Stimulated activated CD8-positive, alpha-beta memory T cell treated with anti-CD3 and anti-CD28 coated beads, Interleukin-12 subunit alpha, Interleukin-12 subunit beta, amount 100 ng/mL, for 24 hours (primary cell): ENCODE measurements around the gene HOXD3.

ENCODE experiments used
- DNase-seq: peaks from one replicate; pipeline ENCODE4 v3.0.0-alpha.2; 2020; ENCODE audit errors: extremely low read depth

The HOXD3 gene

DNA sequence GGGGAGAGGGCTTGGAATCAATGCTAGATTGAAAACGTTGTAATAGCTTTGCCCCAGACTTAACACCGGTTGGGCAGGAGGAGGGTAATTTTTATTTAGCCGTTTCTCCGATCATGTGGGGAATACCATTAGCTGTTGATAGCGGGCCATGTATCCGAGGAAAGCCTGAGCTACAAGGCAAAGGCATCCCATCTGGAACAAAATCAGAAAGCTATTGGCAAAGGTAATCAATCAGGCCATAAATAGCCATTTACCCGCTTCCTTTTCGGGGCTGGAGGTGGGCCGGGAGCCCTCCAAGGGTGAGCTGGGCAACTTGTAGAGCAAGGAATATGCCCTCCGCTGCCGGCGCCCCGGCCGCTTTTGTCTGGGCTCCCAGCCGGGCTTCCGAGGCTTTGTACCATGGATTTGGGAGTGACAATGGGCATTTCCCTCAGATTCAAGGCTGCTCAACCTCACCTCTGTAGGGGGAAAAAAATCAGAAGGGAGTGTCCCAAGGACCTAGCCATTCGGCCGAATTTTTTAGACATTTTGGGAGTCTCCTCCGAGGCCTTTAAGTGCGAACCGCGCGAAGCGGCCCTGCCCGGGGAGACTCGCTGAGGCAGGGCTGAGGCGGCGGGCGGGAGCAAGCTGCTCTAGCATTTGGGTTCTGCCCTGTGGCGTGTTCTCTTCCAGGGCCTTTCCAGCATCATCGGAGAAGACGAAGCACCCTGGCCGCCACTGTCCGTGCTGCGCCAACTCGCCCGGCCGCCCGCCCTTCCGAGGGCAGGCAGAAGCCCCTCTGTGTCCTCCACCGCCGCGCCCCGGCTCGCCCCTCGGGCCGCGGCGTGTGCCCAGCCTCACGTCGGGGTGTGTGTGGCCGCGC is 35.7 kb upstream of the HOXD3 start:
- DNase-seq, result no peak

DNA sequence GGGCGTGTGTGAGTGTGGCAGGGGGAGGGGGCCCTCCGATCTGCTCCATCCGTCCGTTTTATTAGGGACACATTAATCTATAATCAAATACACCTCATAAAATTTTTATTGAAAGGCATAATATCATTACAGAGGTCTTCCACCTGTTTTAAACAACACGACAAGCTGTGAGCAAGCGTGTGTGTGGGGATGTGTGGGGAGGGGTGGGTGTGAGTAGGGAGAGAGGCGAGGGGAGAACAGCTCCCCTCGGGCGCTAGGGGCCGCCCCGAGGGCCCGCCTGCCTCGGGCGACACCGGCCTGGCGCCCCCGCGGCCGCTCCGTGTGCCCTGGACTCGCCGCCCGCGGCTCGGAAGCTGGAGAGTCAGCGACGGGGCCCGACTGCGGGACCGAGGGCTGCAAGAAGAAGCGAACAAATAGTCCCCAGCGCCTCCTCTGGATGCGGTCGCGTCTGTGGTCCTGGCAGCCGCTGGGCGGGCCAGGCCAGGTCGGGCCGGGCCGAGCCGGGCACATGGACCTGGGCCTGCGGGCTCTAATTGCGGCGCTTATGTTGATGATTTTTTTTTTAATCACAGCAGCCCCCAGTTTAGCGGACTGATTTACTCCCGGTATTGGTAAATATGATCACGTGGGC is 34.9 kb upstream of the HOXD3 start:
- no peak for DNase-seq

DNA sequence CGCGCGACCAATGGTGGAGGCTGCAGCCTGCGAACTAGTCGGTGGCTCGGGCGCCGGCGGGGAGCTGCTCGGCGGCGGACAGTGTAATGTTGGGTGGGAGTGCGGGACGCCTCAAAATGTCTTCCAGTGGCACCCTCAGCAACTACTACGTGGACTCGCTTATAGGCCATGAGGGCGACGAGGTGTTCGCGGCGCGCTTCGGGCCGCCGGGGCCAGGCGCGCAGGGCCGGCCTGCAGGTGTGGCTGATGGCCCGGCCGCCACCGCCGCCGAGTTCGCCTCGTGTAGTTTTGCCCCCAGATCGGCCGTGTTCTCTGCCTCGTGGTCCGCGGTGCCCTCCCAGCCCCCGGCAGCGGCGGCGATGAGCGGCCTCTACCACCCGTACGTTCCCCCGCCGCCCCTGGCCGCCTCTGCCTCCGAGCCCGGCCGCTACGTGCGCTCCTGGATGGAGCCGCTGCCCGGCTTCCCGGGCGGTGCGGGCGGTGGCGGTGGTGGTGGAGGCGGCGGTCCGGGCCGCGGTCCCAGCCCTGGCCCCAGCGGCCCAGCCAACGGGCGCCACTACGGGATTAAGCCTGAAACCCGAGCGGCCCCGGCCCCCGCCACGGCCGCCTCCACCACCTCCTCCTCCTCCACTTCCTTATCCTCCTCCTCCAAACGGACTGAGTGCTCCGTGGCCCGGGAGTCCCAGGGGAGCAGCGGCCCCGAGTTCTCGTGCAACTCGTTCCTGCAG is 34.3 kb upstream of the HOXD3 start, which contains the start of gene HOXD9:
Gene HOXD9 (plus strand): TSS at position 37 of the 728 bp plus-strand sequence. CDS start 50 bp downstream, at position 87.
- DNase-seq, result no peak

DNA sequence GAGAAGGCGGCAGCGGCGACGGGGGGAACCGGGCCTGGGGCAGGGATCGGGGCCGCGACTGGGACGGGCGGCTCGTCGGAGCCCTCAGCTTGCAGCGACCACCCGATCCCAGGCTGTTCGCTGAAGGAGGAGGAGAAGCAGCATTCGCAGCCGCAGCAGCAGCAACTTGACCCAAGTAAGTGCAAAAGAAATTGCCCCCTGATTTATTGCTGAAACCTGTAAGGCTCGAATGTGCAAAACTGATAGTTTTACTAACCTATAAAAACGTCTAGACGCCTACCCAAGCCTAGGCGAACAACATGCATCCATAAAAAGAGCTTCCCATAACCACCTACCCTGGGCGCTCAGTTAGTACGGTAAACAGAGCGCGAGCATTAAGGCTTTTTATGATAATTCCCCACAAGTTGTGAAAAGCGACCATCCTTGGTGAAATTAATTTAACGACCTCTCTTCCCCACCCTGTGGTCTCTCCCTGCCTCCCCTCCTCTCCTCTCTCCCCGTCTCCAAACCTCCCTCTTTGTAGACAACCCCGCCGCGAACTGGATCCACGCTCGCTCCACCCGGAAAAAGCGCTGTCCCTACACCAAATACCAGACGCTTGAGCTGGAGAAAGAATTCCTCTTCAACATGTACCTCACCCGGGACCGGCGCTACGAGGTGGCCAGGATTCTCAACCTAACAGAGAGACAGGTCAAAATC is 33.5 kb upstream of the HOXD3 start:
- DNase-seq, result no peak

DNA sequence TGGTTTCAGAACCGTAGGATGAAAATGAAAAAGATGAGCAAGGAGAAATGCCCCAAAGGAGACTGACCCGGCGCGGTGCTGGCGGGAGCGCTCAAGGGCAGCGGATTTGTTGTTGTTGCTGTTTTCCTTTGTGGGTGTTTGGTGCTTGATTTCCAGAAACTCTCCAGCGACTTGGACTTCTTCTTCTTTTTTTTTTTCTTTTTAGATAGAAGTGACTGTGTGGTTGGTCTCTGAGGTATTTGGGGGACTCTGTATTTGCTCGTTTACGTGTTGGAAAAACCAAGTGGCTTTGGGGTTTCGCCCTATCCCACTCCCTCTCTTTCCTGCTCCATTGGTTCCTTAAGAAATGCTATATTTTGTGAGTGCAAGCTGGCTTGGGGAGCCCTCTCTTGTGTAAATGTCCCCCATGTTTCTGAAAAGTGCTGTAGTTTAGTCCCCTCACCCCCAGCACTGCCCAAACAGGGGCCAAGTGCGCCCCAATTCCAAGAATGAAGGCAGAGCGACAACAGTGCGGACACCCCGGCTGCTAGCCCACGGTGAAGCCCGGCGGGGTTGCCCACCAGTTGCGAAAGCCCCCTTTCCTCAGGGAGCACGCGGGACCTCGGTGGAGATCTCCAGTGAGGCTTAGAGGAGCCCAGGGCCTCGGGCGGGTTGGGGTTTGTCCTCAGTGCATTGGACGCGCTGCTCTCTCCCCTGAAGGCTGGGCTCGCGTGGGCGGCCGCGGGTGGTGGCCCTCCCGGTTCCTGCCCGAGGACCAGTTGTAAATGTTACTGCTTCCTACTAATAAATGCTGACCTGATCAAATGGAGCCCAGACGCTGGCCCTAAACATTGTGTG is 32.8 kb upstream of the HOXD3 start:
- DNase-seq, result no peak

DNA sequence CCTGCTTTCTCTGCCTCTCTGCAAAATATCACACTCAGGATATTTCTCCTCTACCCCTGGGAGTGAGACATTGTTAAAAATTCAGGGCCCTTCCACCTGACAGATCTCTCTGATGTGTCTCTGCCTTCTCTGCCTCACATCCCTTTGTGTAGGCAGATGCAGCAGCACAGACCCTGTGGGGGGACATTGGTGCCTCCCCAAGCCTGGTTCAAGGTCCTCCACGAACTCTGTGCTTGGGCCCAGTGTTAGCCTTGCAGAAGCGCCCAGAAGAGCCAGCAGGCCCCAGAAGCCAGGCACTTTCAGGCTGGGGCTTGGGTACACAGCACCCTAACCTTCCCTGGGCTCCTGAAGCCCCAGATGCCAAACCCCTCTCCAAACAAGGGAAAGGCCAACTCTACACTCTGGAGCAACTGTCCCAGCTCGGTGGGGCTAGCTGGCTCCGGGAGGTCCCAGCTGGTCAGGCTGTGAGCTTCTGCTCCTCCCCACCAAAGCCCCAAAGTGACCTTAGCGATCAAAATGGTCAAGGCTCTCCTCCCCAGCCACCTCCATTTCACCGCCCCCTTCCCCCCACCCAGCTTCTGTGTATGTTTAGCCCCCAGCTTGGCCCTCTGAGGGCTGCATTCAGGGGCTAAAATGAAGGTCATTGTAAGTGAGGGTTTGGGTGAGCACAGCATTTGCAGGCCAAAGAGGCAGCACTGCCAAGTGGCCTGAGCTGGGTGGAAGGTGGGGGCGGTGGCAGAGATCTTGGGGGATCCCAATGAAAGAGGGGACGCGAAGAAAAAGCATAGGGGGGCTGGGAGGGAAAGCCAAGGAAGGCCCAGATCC is 31.9 kb upstream of the HOXD3 start:
- DNase-seq, result no peak

DNA sequence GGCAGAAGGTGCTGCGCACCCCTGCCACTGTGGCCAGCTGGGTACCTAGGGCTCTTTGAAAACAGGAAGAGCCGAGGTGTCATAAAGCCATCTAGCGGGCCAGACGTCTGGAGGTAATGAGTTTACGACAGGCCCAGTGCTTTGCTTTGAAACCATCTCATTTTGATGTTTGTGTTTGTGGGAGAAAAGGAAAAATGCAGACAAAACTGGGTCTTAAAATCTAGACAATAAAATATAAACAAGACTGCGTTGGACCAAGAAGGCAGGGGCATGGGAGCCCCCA is 31.4 kb upstream of the HOXD3 start:
- no peak for DNase-seq

DNA sequence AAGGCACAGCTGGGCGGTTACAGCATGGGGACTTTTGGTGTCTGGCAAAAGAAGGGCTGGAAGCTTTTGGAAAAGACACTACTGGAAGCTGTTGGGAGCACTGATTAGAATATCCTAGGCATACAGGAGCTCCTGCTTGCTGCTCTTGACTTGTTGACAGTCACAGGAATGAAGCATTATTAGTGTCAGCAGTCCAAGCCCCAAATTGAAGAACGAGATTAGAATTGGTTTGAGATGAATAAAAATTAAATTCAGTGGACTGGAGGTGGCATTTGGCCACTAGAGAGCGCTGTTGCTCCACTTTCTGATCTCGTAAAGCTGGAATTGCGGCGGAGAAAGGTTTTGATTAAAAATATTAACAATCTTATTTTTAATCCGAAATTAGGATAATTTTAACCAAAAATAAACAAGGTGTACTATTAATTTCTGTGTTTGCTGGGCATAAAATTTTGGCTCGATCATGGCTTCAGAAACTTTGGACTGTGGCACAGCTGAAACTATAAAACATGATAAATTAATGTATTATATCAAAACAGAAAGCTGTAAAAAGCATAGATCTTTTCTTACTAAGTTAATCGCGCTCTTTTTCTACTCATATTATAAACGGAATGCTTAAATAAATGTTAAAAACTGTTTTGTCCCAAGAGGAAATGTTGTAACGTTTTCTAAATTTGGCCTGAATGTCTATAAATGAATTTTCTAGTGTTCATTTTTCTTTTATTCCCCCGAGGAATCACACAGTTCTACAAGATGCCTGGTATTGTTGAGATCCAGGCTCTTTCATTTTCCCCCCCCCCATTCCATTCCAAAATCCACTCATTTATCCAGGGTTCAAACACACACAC is 30.0 kb upstream of the HOXD3 start:
- no peak for DNase-seq

DNA sequence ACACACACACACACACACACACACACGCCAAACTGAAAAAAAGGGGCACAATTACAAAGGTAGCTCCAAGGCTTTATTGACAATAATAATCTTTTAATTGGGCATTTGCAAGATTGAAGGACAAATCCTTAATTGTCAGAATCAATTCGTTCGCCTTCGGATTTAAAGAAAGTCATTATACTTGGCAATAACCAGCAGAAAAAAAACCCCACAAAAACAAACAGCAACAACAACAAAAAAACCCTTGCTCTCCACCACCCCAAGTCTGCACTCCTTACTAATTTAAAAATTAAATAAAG is 29.4 kb upstream of the HOXD3 start:
- DNase-seq, result no peak

DNA sequence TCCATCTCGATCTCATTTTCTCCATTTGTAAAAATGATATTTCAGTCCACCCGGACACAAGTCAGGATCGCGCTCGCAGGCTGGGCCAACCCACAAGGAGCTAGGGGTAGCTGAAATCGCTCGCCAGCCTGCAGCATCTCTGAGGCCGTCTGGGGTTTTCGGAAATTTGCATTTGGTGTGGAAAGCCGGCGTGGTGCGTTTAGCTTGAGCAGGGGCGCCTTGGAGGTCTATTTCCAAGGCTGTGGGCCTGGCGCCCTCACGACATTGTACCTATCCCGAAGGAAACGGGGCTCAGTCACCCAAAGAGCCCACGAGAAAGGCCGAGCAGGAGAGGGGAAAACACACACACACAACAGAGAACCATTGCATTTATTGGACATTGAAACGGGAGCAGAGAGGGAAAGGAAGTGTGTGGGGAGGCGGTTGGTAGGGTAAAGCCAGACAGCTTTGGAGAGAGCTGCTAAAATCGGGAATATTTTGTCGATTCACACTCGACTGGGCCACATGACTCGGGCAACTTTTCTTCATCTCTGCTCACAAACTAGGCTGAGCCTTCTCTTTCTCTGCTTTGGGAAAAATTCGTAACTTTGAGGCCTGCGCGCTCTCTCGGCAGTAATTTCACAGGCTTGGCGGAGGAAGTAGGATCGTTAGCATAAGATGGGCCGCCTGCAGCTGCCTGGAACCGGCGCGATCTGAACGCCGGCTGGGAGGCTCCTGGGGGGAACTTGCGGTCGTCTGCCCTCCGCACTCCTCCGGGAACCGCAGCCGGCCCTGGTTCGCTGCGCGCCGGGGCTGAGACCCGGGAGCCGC is 28.7 kb upstream of the HOXD3 start:
- DNase-seq, result no peak

DNA sequence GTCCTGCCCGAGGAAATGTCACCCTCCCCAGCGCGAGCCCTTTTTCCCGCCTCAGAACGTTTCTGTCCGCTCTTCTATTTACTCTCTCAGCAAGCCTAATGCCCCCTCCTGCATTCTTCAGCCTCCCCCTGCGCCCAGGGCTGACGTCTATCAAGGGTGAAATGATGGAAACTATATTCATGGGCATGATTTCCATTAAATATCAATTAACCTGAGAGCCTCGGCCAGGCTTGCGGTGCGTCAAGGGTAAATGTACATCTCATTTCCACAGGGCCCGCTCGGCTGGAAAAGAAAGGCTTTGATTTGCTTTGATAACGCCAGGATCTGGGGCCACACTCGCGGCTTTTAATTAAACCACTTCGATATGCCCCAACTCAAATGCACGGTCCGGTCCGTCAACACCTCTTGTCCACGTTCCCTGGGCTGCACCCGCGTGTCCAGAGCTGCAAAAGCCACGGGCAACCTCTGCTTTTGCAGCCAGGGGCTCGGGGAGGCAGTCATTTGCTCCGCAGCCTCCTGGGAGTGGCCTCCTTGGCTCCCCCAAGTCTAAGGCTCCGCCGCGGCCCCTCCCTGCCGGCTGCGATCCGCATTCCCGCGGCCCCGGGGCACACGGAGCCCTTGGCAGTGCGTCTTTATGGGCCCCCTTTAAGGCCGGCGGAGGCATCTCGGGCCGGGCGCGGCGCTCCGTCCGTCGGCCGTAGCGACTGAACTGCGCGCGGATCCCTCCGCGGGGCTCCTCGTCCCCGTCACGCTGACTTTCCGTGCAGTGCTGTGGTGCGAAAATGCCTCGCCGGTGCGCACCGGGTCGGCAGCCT is 27.9 kb upstream of the HOXD3 start, which contains the start of gene HOXD8:
Gene HOXD8 (plus strand): TSS at position 724 of the 815 bp plus-strand sequence. CDS start 662 bp downstream, outside the sequence.
- DNase-seq, result no peak

DNA sequence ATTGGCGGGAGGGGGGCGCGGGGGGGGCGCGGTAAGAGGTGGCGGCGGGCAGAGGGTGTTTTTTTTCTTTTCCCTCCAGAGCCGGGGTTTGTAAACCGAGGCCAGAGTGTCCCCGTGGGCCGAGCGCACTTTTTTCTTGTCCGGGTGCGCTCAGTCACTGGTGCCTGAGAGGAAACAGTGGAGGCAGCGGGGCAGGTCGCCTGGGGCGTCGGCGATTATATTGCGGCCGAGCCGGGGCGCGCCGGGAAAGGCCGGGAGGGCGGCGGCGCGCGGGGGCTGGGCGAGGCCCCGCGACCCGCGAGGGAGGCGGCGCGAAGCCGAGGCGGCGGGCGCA is 27.3 kb upstream of the HOXD3 start:
- DNase-seq, result no peak

DNA sequence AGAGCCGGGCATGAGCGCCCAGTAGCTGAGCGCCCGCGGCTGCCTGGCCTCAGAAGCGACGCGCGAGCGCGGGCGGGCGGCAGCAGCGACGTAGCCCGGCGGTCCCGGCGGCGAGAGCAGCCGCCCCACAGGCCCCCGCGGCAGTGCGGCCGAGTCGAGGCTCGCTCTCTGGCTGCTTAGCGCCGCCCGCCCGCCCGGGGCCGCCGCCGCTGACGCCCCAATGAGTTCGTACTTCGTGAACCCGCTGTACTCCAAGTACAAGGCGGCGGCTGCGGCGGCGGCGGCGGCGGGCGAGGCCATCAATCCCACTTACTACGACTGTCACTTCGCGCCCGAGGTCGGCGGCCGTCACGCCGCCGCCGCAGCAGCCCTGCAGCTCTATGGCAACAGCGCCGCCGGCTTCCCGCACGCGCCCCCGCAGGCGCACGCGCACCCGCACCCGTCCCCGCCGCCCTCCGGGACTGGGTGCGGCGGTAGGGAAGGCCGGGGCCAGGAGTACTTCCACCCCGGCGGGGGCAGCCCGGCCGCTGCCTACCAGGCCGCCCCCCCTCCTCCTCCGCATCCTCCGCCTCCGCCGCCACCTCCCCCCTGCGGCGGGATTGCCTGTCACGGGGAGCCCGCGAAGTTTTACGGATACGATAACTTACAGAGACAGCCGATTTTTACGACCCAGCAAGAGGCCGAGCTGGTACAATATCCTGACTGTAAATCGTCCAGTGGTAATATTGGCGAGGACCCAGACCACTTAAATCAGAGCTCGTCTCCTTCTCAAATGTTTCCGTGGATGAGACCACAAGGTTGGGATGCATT is 26.8 kb upstream of the HOXD3 start:
- no peak for DNase-seq

DNA sequence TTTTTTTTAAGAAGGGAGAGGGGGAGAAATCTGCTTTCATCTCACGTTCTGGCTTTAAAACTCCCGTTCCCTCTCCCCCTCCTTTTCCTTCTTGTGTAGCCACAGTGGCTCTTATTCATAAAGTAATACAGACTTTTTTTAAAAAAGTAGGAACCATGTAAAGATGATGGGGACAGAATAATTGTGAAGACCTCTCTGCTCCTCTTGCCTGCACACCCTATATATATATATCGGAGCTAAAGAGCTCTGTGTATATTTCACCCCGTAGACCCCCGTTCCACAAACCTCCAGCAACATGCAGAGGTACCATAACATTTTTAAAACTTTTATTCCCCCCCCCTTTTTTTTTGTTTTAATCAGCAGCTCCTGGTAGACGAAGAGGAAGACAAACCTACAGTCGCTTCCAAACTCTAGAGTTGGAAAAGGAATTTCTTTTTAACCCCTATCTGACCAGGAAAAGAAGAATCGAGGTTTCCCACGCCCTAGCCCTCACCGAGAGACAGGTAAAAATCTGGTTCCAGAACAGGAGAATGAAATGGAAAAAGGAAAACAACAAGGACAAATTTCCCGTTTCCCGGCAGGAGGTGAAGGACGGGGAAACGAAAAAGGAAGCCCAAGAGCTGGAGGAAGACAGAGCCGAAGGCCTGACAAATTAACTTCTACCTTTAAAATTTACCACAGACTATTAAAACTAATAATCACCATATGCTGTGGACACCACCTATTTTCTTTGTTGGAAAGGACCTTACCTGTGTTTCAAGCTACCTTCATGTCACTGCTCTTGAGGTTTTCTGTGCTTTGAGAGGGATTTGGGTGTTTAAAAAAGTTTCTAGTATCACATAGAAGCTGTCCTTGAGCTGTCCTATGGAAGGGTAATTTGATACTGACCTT is 25.9 kb upstream of the HOXD3 start:
- no peak for DNase-seq

DNA sequence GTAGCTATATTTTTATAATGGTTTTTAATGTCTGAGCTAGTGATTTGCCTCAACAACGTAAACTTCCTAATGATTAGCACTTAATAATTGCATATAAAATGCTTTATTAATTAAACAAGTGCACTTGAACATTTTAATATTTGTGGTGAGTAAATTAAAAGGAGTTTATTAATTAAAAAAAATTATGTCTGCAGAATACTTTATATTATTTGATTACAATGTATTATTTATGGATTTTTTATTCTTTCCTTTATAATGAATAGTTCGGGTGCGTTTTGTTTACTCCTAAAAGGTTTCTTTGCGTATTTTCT is 25.3 kb upstream of the HOXD3 start:
- DNase-seq, result no peak
